Measurements from ENCODE around the gene RFNG.

RFNG gene

DNA sequence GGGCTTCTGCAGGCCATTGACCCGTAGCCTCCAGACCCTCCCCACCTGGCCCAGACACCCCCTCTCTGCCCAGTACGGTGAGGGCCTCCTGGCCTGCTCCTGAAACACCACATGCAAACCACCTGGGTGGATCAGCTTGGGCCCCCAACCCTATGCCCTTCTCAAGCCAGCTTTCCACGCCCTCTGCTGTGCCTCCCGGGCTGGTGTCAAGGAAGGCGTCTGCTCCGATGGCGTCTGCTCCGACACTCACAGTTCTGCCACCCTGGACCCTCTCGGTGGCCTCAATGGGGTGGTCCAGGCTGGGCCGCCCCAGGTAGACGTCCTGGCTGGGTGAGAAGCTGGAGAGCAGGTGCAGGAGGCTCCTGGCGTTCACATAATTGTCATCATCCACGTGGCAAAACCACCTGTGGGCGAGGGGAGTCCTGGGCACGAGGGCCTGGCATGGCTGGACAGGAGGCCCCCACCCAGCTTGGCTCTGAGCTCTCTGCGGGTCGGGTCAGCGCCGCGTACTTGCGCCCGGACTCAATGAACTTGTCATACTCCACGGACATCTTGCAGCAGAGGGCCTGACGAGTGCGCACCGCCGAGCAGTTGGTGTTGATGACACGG, 1.4 kb downstream of the RFNG start:
- TF ChIP-seq, protein P1, sequence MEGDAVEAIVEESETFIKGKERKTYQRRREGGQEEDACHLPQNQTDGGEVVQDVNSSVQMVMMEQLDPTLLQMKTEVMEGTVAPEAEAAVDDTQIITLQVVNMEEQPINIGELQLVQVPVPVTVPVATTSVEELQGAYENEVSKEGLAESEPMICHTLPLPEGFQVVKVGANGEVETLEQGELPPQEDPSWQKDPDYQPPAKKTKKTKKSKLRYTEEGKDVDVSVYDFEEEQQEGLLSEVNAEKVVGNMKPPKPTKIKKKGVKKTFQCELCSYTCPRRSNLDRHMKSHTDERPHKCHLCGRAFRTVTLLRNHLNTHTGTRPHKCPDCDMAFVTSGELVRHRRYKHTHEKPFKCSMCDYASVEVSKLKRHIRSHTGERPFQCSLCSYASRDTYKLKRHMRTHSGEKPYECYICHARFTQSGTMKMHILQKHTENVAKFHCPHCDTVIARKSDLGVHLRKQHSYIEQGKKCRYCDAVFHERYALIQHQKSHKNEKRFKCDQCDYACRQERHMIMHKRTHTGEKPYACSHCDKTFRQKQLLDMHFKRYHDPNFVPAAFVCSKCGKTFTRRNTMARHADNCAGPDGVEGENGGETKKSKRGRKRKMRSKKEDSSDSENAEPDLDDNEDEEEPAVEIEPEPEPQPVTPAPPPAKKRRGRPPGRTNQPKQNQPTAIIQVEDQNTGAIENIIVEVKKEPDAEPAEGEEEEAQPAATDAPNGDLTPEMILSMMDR (conservative IDR thresholded peaks at IDR 0.05; ENCODE audit: low read depth, low read length): no peak
- Histone ChIP-seq H3K36me3 (ENCODE audit: insufficient read depth) (peaks cover 3% of the 10 kb centered on the region; the same call in 1 of the 2 replicates), H3K27ac (no peak overlapping the region), H3K9ac (no peak overlapping the region), H3K79me2 (ENCODE audit: insufficient read depth, low read depth) (peaks cover 17% of the 10 kb centered on the region; the same call in 1 of the 2 replicates), H3K27me3 (ENCODE audit: insufficient read depth, low read depth) (no peaks in the 10 kb centered on the region), H4K20me1 (ENCODE audit: insufficient read depth) (no peaks in the 10 kb centered on the region), H2AFZ (ENCODE audit: low read depth) (no peak overlapping the region), H3K4me1 (ENCODE audit: low read depth, poor library complexity, severe bottlenecking) (peaks cover 23% of the 10 kb centered on the region), H3K4me3 (IDR thresholded peaks at IDR 0.05; ENCODE audit: insufficient read depth, low read depth, low read length) (no peak overlapping the region), H3K4me2 (no peak overlapping the region; the same call in 1 of the 2 replicates)

- H4K20me1 ChIP-seq (ENCODE audit: insufficient read depth): no peaks in the 10 kb centered on the region
- no peaks in the 10 kb centered on the region for H3K27me3 ChIP-seq (ENCODE audit: insufficient read depth, low read depth)
- no peak overlapping the region for H3K27ac ChIP-seq
- H3K36me3 ChIP-seq (ENCODE audit: insufficient read depth): no peaks in the 10 kb centered on the region; the same call in 1 of the 2 replicates
- peaks cover 23% of the 10 kb centered on the region for H3K4me1 ChIP-seq (ENCODE audit: low read depth, poor library complexity, severe bottlenecking)
- peaks cover 17% of the 10 kb centered on the region; the same call in 1 of the 2 replicates for H3K79me2 ChIP-seq (ENCODE audit: insufficient read depth, low read depth)
- TF ChIP-seq, protein P1 (conservative IDR thresholded peaks at IDR 0.05; ENCODE audit: low read depth, low read length): no peak
- H3K9ac ChIP-seq: no peak overlapping the region
- no peak overlapping the region for H3K4me2 ChIP-seq
- H2AFZ ChIP-seq (ENCODE audit: low read depth): no peak overlapping the region
- no peak overlapping the region for H3K4me3 ChIP-seq (IDR thresholded peaks at IDR 0.05; ENCODE audit: insufficient read depth, low read depth, low read length)
Observed at GRCh38 chr17:82049521-82049971, 2.1 kb downstream of the RFNG start.

- no peak overlapping the region for H2AFZ ChIP-seq (ENCODE audit: low read depth)
- no peak overlapping the region for H3K4me3 ChIP-seq (IDR thresholded peaks at IDR 0.05; ENCODE audit: insufficient read depth, low read depth, low read length)
- TF ChIP-seq, protein P1 (conservative IDR thresholded peaks at IDR 0.05; ENCODE audit: low read depth, low read length): no peak
- H4K20me1 ChIP-seq (ENCODE audit: insufficient read depth): no peaks in the 10 kb centered on the region
- no peak overlapping the region for H3K27ac ChIP-seq
- H3K4me1 ChIP-seq (ENCODE audit: low read depth, poor library complexity, severe bottlenecking): peaks cover 23% of the 10 kb centered on the region
- H3K9ac ChIP-seq: no peak overlapping the region
- H3K79me2 ChIP-seq (ENCODE audit: insufficient read depth, low read depth): peaks cover 17% of the 10 kb centered on the region; the same call in 1 of the 2 replicates
- H3K36me3 ChIP-seq (ENCODE audit: insufficient read depth): no peaks in the 10 kb centered on the region
- H3K4me2 ChIP-seq: no peak overlapping the region
- H3K27me3 ChIP-seq (ENCODE audit: insufficient read depth, low read depth): no peaks in the 10 kb centered on the region
Observed at GRCh38 chr17:82049106-82049505, 2.5 kb downstream of the RFNG start.

DNA sequence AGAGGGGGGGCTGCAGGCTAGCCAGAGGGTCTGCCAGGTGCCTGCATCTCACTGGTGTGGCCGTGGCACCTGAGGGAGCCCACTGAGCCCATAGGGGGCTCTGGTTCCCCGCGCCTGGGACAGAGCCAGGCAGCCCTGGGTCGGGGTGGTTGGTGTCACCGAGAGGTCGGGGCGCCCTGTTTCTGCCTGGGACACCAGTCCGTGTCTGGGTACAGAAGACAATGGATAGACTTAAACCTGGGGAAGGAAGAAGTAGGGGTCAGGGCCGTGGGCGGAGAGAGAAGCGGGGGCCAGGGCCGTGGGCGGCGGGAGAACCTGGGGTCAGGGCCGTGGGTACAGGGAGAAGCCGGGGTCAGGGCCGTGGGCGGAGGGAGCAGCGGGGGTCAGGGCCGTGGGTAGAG, 3.0 kb downstream of the RFNG start:
- Histone ChIP-seq H4K20me1 (ENCODE audit: insufficient read depth) (no peaks in the 10 kb centered on the region), H3K27me3 (ENCODE audit: insufficient read depth, low read depth) (no peaks in the 10 kb centered on the region), H3K4me3 (IDR thresholded peaks at IDR 0.05; ENCODE audit: insufficient read depth, low read depth, low read length) (no peak overlapping the region), H3K27ac (no peak overlapping the region), H3K4me2 (no peak overlapping the region), H3K4me1 (ENCODE audit: low read depth, poor library complexity, severe bottlenecking) (peaks cover 20% of the 10 kb centered on the region), H3K36me3 (ENCODE audit: insufficient read depth) (no peaks in the 10 kb centered on the region), H3K9ac (no peak overlapping the region), H2AFZ (ENCODE audit: low read depth) (no peak overlapping the region), H3K79me2 (ENCODE audit: insufficient read depth, low read depth) (peaks cover 14% of the 10 kb centered on the region; the same call in 1 of the 2 replicates)
- TF ChIP-seq, protein P1 (conservative IDR thresholded peaks at IDR 0.05; ENCODE audit: low read depth, low read length): no peak

All from KMS-11 (cell line).